Endothelial cell of umbilical vein (primary cell): ENCODE data around the gene DIABLO. TPM values are rescaled to one million over a fixed set of nuclear protein-coding genes. Genes with fewer than 3 reads are reported as not detected.
"Not testable (repeated sequence)": the region's sequence is repeated elsewhere in the genome, so short reads cannot be mapped to it uniquely, and the experiment has no call there.

ENCODE experiments used
- BruUV-seq: library from RNA; stranded (reverse); fragments of 400-500 nt; replicated peaks from 2 replicates; lab custom pipeline; 2021; lab: Mats Ljungman, UMichigan
- CTCF ChIA-PET: fragments of 300-600, 350-600 bp; sonication (Branson Sonifier 250); formaldehyde crosslinking; loops from one replicate; lab custom pipeline; 2021; ENCODE audit warnings: antibody characterized with exemption, inconsistent platforms; lab: Charles Lee
- POLR2A ChIA-PET: fragments of 300-600, 350-600 bp; sonication (Branson Sonifier 250); formaldehyde crosslinking; loops from one replicate; lab custom pipeline; 2021; ENCODE audit warnings: antibody characterized with exemption, inconsistent platforms; lab: Charles Lee
- DNase-seq: peaks from one replicate; pipeline ENCODE4 v3.0.0-alpha.2; 2011; ENCODE audit warnings: low read depth, low spot score
- FAIRE-seq: peaks from 2 replicates; lab custom pipeline; 2011; peaks lifted over from hg19 to GRCh38; lab: Jason Lieb, UNC
- H2AFZ ChIP-seq: 2 replicates; pipeline ENCODE4 v1.6.0; 2012; ENCODE audit warnings: low read depth, low read length, control low read depth, inconsistent platforms
- H3K27ac ChIP-seq: 2 replicates; pipeline ENCODE4 v1.5.1; 2011; ENCODE audit warnings: low read depth, mild to moderate bottlenecking, control low read depth, low read length, moderate library complexity; ENCODE audit not compliant: insufficient read depth
- H3K27me3 ChIP-seq, 2 experiments: 2 replicates each; pipeline versions ENCODE4 v1.6.0 to v1.6.1; 2011; ENCODE audit warnings: low read length in 2 of 2, mixed read lengths in 1 of 2; ENCODE audit not compliant: control insufficient read depth in 2 of 2, insufficient read depth in 2 of 2
- H3K36me3 ChIP-seq, 2 experiments: 2 replicates in 1 of 2; 3 replicates in 1 of 2; pipeline ENCODE4 v1.5.1; 2011; ENCODE audit warnings: low read length in 2 of 2, mild to moderate bottlenecking in 1 of 2, moderate library complexity in 1 of 2; ENCODE audit not compliant: control insufficient read depth in 2 of 2, insufficient read depth in 2 of 2; ENCODE audit errors: extremely low read depth in 1 of 2
- H3K4me1 ChIP-seq: 3 replicates; pipeline ENCODE4 v1.5.1; 2011; ENCODE audit warnings: mild to moderate bottlenecking, low read length; ENCODE audit not compliant: control insufficient read depth, insufficient read depth; ENCODE audit errors: extremely low read depth
- H3K4me2 ChIP-seq: 2 replicates; pipeline ENCODE4 v1.6.1; 2011; ENCODE audit warnings: low read length, control low read depth, mixed read lengths; ENCODE audit not compliant: insufficient read depth
- H3K4me3 ChIP-seq, 3 experiments: fragments of 200-600 bp in 1 of 3; sonication (generic), shearing (Covaris generic) in 1 of 3; replicated peaks in 1 of 3; 2 replicates each; pipeline ENCODE4 v1.5.1; 2011 to 2016; ENCODE audit warnings: control low read depth in 3 of 3, low read length in 3 of 3, mild to moderate bottlenecking in 2 of 3, inconsistent platforms in 1 of 3, low read depth in 1 of 3, moderate library complexity in 1 of 3; ENCODE audit not compliant: insufficient read depth in 1 of 3
- H3K79me2 ChIP-seq: 2 replicates; pipeline ENCODE4 v1.6.0; 2012; ENCODE audit warnings: low read length, inconsistent platforms; ENCODE audit not compliant: control insufficient read depth, insufficient read depth
- H3K9ac ChIP-seq: replicated peaks from 2 replicates; pipeline ENCODE3; 2011; ENCODE audit warnings: low read length, control low read depth; ENCODE audit not compliant: insufficient read depth; ENCODE audit errors: extremely low read depth
- H3K9me1 ChIP-seq: replicated peaks from 3 replicates; pipeline ENCODE4 v1.6.0; 2011; ENCODE audit warnings: mild to moderate bottlenecking, low read length; ENCODE audit not compliant: control insufficient read depth, insufficient read depth; ENCODE audit errors: extremely low read depth
- H3K9me3 ChIP-seq: replicated peaks from 2 replicates; pipeline ENCODE4 v1.5.1; 2012; ENCODE audit warnings: low read length, inconsistent platforms; ENCODE audit not compliant: control insufficient read depth, insufficient read depth
- H4K20me1 ChIP-seq: replicated peaks from 2 replicates; pipeline ENCODE3; 2011; ENCODE audit warnings: mild to moderate bottlenecking, low read length; ENCODE audit not compliant: control insufficient read depth, insufficient read depth; ENCODE audit errors: extremely low read depth
- EZH2 ChIP-seq: IDR thresholded peaks from 2 replicates; pipeline ENCODE4 v1.6.1; 2012; ENCODE audit warnings: borderline replicate concordance, low read depth, mild to moderate bottlenecking, moderate library complexity, low read length, inconsistent platforms; ENCODE audit not compliant: severe bottlenecking
- JUN ChIP-seq: IDR thresholded peaks from 2 replicates; pipeline ENCODE4 v1.6.1; 2011; ENCODE audit warnings: borderline replicate concordance, low read depth; ENCODE audit not compliant: insufficient read length, insufficient read depth
- MYC ChIP-seq: IDR thresholded peaks from one replicate; pipeline ENCODE4 v1.6.1; 2011; ENCODE audit warnings: mild to moderate bottlenecking, low read depth, low read length
- POLR2A ChIP-seq: IDR thresholded peaks from 2 replicates; pipeline ENCODE4 v1.6.1; 2012; ENCODE audit warnings: low read depth, mild to moderate bottlenecking, control low read depth, low read length
- dilution Hi-C: fragments of 300-500 bp; cut with MboI; formaldehyde crosslinking; loops from one replicate; pipeline ENCODE4 v1.15.0; 2019; ENCODE audit warnings: low sequenced_read_pairs; ENCODE audit not compliant: extremely low pct_ligation_motif_present
- intact Hi-C: fragments of 100-400 bp; cut with micrococcal nuclease; formaldehyde crosslinking; loops from one replicate; pipeline ENCODE4 v1.10.0; 2022
- polyA plus RNA-seq, 4 experiments: library from polyadenylated mRNA; depleted of rRNA in 3 of 4; stranded (reverse) in 3 of 4; unstranded in 1 of 4; fragments of >200 nt; gene quantifications; 2 replicates each; pipeline versions ENCODE4 v1.2.1 to v1.2.3, GENCODE V29; 2011 to 2012; ENCODE audit warnings: missing spikeins in 1 of 4
- total RNA-seq: library from RNA; stranded (reverse); gene quantifications from 2 replicates; pipeline ENCODE4 v1.2.3, GENCODE V29; 2021

DIABLO gene
- total and polyA plus RNA-seq, 2 donors (not counting 3 experiments of a cell fraction or from before 2014, with no cell fraction given) = 49.9 to 55.4 TPM

DNA sequence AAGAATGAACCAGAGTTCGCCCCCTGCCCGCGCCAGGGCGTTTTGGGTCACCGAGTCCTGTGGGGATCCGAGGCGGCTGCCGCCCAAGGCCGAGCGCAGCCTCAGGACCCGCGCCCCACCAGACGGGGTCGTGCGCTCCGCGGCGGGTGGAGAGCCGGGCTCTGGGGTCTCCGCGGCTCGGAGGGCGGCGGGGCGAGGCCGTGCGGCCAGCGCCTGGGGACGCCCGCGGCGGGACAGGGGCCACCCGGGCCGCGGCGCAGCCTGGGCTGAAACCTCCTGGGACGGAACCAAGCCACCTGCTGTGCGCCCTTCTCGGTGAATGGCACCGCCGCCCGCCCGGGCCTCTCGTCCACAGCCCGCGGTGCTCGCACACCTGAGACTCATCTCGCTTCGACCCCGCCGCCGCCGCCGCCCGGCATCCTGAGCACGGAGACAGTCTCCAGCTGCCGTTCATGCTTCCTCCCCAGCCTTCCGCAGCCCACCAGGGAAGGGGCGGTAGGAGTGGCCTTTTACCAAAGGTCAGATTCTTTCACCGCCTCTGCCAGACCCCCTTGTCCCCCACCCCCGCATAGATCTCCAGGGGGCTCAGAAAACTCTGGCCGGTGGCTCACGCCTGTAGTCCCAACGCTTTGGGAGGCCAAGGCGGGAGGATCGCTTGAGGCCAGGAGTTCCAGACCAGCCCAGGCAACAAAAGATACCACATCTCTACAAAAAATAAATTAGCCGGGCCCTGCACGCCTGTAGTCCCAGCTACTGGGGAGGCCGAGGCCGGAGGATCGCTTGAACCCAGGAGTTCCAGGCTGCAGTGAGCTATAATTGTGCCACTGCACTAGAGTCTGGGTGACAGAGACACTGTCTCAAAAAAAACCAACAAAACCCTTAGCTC is 21.4 kb downstream of the DIABLO start:
- Histone ChIP-seq H3K79me2 (no peaks in the 10 kb centered on the region), H3K27me3 (peaks cover 9 to 18% of the 10 kb centered on the region in 2 experiments), H4K20me1 (no peaks in the 10 kb centered on the region), H3K9ac (no peak overlapping the region), H3K27ac (no peak overlapping the region), H3K4me1 (peaks cover 8% of the 10 kb centered on the region), H3K4me2 (peak overlapping the region; percentile 57), H3K36me3 (peaks cover 6 to 9% of the 10 kb centered on the region in 2 experiments), H3K4me3 (peak overlapping the region in 2 of 3 experiments; percentile 20 to 29), H3K9me1 (no peaks in the 10 kb centered on the region), H3K9me3 (no peaks in the 10 kb centered on the region), H2AFZ (peak overlapping the region; percentile 53)
- ChIA-PET CTCF (interaction anchor here (0.6 to 0.7 kb wide), 3 partner anchors 74 to 166 kb away, joined by 3 to 4 read pairs (median 4); no protein-coding TSS in a partner anchor), POLR2A (interaction anchor here (0.6 to 1.0 kb wide), 2 partner anchors 10 to 57 kb away, joined by 3 read pairs; no protein-coding TSS in a partner anchor)
- intact Hi-C loops (no loop called here), dilution Hi-C loops (no loop called here)
- peak; percentile 98 for TF ChIP-seq EZH2
- no peak for TF ChIP-seq JUN
- DNase-seq = no peak
- no peak for FAIRE-seq
- no TSS peak for BruUV-seq

DNA sequence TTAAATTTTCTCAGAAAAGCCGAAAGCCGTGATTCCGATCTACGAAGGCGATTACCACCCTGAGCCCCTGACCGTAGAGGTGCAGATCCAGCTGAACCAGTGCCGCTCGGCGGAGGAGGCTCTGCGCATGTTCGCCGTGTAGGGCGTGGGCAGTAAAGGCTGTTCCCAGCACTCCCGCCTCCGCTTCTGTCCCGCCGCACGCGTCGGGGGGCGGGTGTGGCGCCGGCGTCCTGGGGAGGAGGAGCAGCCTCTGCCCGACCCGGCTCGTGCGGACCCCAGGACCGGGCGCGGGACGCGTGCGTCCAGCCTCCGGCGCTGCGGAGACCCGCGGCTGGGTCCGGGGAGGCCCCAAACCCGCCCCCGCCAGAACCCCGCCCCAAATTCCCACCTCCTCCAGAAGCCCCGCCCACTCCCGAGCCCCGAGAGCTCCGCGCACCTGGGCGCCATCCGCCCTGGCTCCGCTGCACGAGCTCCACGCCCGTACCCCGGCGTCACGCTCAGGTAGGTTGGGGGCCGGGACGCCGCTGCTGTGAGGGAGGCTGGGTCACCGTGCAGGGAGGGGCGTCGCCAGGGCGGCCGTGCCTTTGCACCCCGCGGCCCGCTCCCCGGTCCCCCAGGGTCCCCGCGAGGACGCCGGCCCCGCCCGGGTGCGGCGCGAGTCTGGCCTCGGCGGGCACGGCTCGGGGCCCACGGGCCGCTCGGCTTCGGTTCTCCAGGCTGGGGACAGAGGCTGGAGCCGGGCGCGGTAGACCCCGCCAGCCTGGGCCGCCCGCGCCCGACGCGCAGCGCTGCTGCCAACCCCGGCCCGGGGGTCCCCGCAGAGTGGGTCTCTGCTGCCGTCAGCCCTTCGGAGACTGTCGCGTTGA is 22.3 kb downstream of the DIABLO start, which contains the start of gene B3GNT4:
B3GNT4 (plus strand) TSS at position 409 of the 866 bp plus-strand sequence. CDS start 910 bp downstream, outside the sequence.
- peak; percentile 40 for DNase-seq
- no peaks in the 10 kb centered on the region for H4K20me1 ChIP-seq
- H3K36me3 ChIP-seq = peaks cover 6 to 8% of the 10 kb centered on the region in 2 experiments
- CTCF ChIA-PET = interaction anchor here (0.9 kb wide), 1 partner anchor 12 kb away, joined by 3 read pairs; no protein-coding TSS in a partner anchor
- dilution Hi-C loops = no loop called here
- peak within 1 kb of the TSS; percentile 12 for H3K9ac ChIP-seq
- H3K79me2 ChIP-seq = no peaks in the 10 kb centered on the region
- H3K4me1 ChIP-seq = peaks cover 8% of the 10 kb centered on the region
- H2AFZ ChIP-seq = peak within 1 kb of the TSS; percentile 74
- POLR2A ChIA-PET = interaction anchor here (0.6 kb wide), 1 partner anchor 56 kb away, joined by 3 read pairs; no protein-coding TSS in a partner anchor
- H3K9me1 ChIP-seq = no peaks in the 10 kb centered on the region
- FAIRE-seq = peak; percentile 78
- H3K9me3 ChIP-seq = no peaks in the 10 kb centered on the region
- peak within 1 kb of the TSS; percentile 57 for H3K4me2 ChIP-seq
- intact Hi-C loops = no loop called here
- H3K27me3 ChIP-seq = peaks cover 9 to 18% of the 10 kb centered on the region in 2 experiments
- no peak within 1 kb of the TSS for H3K27ac ChIP-seq
- H3K4me3 ChIP-seq = peak within 1 kb of the TSS in 2 of 3 experiments; percentile 24 to 29
- BruUV-seq = no TSS peak
- TF ChIP-seq POLR2A (no peak), MYC (no peak)

DNA sequence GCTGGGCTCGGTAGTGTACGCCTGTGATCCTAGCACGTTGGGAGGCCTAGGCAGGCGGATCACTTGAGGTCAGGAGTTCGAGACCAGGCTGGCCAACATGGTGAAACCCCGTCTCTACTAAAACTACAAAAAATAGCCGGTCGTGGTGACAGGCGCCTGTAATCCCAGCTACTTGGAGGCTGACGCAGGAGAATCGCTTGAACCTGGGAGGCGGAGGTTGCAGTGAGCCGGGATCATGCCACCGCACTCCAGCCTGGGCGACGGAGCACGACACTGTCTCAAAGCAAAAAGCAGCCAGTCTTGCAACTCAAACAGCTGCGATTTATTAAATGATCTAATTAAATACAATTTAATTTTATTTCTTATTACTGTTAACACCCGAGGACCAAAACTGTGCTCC is 23.0 kb downstream of the DIABLO start:
- H4K20me1 ChIP-seq, H3K79me2 ChIP-seq, H3K4me1 ChIP-seq, H3K9me3 ChIP-seq, intact Hi-C loops, POLR2A ChIA-PET, dilution Hi-C loops, BruUV-seq, FAIRE-seq, H3K9me1 ChIP-seq, DNase-seq, H3K27ac ChIP-seq, H3K36me3 ChIP-seq: not testable (repeated sequence)
- CTCF ChIA-PET = interaction anchor here (0.9 kb wide), 1 partner anchor 12 kb away, joined by 3 read pairs; no protein-coding TSS in a partner anchor
- H3K27me3 ChIP-seq = peaks cover 9 to 18% of the 10 kb centered on the region in 2 experiments
- peak overlapping the region; percentile 12 for H3K9ac ChIP-seq
- H3K4me3 ChIP-seq = peak overlapping the region in 1 of 3 experiments; percentile 24
- H3K4me2 ChIP-seq = peak overlapping the region; percentile 43
- H2AFZ ChIP-seq = peak overlapping the region; percentile 63
